HCT116 (cell line): ENCODE data around the gene CGB5. TPM values are rescaled to one million over a fixed set of nuclear protein-coding genes. Genes with fewer than 3 reads are reported as not detected.
"Not testable (repeated sequence)": the region's sequence is repeated elsewhere in the genome, so short reads cannot be mapped to it uniquely, and the experiment has no call there.

ENCODE experiments used
- ATAC-seq: fragments of 200-7000 bp; cut with Tn5 transposase; 2 replicates; pipeline ENCODE4 v1.9.1; 2020; ENCODE audit warnings: mild to moderate bottlenecking, moderate library complexity
- BruUV-seq: library from RNA; stranded (reverse); fragments of 400-500 nt; replicated peaks from 2 replicates; lab custom pipeline; 2021; lab: Mats Ljungman, UMichigan
- CTCF ChIA-PET: fragments of 300-600 bp; sonication (Branson Sonifier 250); formaldehyde crosslinking; loops from one replicate; lab custom pipeline; 2021; ENCODE audit warnings: antibody characterized with exemption; lab: Charles Lee
- POLR2A ChIA-PET: fragments of 300-600, 350-600 bp; sonication (Branson Sonifier 250); formaldehyde crosslinking; loops from one replicate; lab custom pipeline; 2021; ENCODE audit warnings: antibody characterized with exemption; lab: Charles Lee
- RAD21 ChIA-PET, 2 experiments: fragments of 300-600 bp; sonication (Branson Sonifier 250); formaldehyde crosslinking; loops; one replicate each; lab custom pipeline; 2023; ENCODE audit warnings: low total read pairs in 2 of 2; ENCODE audit not compliant: uncharacterized antibody in 2 of 2, unreplicated experiment in 2 of 2, low non-redundant PET in 1 of 2; lab: Charles Lee
- DNase-seq: peaks from one replicate; pipeline ENCODE4 v3.0.0-alpha.2; 2010; ENCODE audit warnings: low read depth, low spot score
- H2AFZ ChIP-seq: fragments of 200-600 bp; shearing (Covaris generic), sonication (generic); 2 replicates; pipeline ENCODE4 v1.6.1; 2017; ENCODE audit warnings: low read depth, mixed run types, mixed read lengths, antibody characterized with exemption, low read length; ENCODE audit not compliant: poor library complexity, severe bottlenecking
- H3K27ac ChIP-seq: 2 replicates; pipeline ENCODE4 v1.5.1; 2012; ENCODE audit warnings: low read depth, low read length
- H3K27me3 ChIP-seq: fragments of 200-600 bp; sonication (generic); 2 replicates; pipeline ENCODE4 v1.6.1; 2016; ENCODE audit warnings: mixed run types, low read length, mixed read lengths; ENCODE audit not compliant: insufficient read depth
- H3K36me3 ChIP-seq, 2 experiments: fragments of 200-500 bp in 1 of 2; fragments of 200-600 bp in 1 of 2; sonication (Bioruptor generic) in 1 of 2; sonication (generic) in 1 of 2; 2 replicates each; pipeline versions ENCODE4 v1.5.1 to v1.6.1; 2014 to 2016; ENCODE audit warnings: low read length in 2 of 2, inconsistent platforms in 1 of 2, mixed read lengths in 1 of 2, mixed run types in 1 of 2; ENCODE audit not compliant: insufficient read depth in 2 of 2, control insufficient read depth in 1 of 2
- H3K4me1 ChIP-seq, 2 experiments: fragments of 200-600 bp in 1 of 2; sonication (generic) in 1 of 2; 2 replicates each; pipeline versions ENCODE4 v1.5.1 to v1.6.1; 2012 to 2017; ENCODE audit warnings: low read length in 2 of 2, inconsistent platforms in 1 of 2, mild to moderate bottlenecking in 1 of 2, mixed read lengths in 1 of 2, mixed run types in 1 of 2, moderate library complexity in 1 of 2; ENCODE audit not compliant: insufficient read depth in 2 of 2, control insufficient read depth in 1 of 2
- H3K4me2 ChIP-seq: fragments of 200-600 bp; sonication (generic); 2 replicates; pipeline ENCODE4 v1.6.1; 2017; ENCODE audit warnings: mixed run types, low read length, mixed read lengths
- H3K4me3 ChIP-seq, 2 experiments: fragments of 200-600 bp in 1 of 2; sonication (generic) in 1 of 2; replicated peaks in 1 of 2; 2 replicates each; pipeline ENCODE4 v1.5.1; 2011 to 2016; ENCODE audit warnings: low read length in 2 of 2, control low read depth in 1 of 2, low read depth in 1 of 2, mild to moderate bottlenecking in 1 of 2, mixed read lengths in 1 of 2, mixed run types in 1 of 2
- H3K79me2 ChIP-seq: fragments of 200-600 bp; sonication (generic); 2 replicates; pipeline ENCODE4 v1.6.1; 2017; ENCODE audit warnings: mild to moderate bottlenecking, mixed run types, low read length, moderate library complexity, mixed read lengths; ENCODE audit not compliant: insufficient read depth
- H3K9ac ChIP-seq: fragments of 200-600 bp; sonication (generic); 2 replicates; pipeline ENCODE4 v1.6.1; 2016; ENCODE audit warnings: low read length, mixed read lengths
- H3K9me2 ChIP-seq: fragments of 200-600 bp; sonication (generic), shearing (Covaris generic); 2 replicates; pipeline ENCODE4 v1.6.1; 2017; ENCODE audit warnings: mixed run types, mild to moderate bottlenecking, moderate library complexity; ENCODE audit not compliant: insufficient read depth
- H3K9me3 ChIP-seq, 2 experiments: fragments of 200-500 bp in 1 of 2; fragments of 200-600 bp in 1 of 2; sonication (Bioruptor generic) in 1 of 2; sonication (generic) in 1 of 2; 2 replicates each; pipeline ENCODE4 v1.6.1; 2014 to 2017; ENCODE audit warnings: low read length in 2 of 2, mixed read lengths in 2 of 2, inconsistent platforms in 1 of 2, low read depth in 1 of 2, mild to moderate bottlenecking in 1 of 2, mixed run types in 1 of 2, moderate library complexity in 1 of 2; ENCODE audit not compliant: control insufficient read depth in 1 of 2, insufficient read depth in 1 of 2
- H4K20me1 ChIP-seq: fragments of 200-600 bp; sonication (generic), shearing (Covaris generic); 2 replicates; pipeline ENCODE4 v1.6.1; 2017; ENCODE audit warnings: mixed run types, mild to moderate bottlenecking, moderate library complexity; ENCODE audit not compliant: insufficient read depth
- POLR2AphosphoS5 ChIP-seq: IDR thresholded peaks from 2 replicates; pipeline ENCODE4 v1.6.1; 2011; ENCODE audit warnings: mild to moderate bottlenecking, low read depth, low read length, moderate library complexity
- SP1 ChIP-seq: IDR thresholded peaks from 2 replicates; pipeline ENCODE4 v1.6.1; 2012; ENCODE audit warnings: low read depth
- intact Hi-C: fragments of 100-400 bp; cut with micrococcal nuclease; formaldehyde crosslinking; loops from 2 replicates; pipeline ENCODE4 v1.10.0; 2022
- total RNA-seq: library from RNA; stranded (reverse); gene quantifications from one replicate; pipeline ENCODE4 v1.2.1, GENCODE V29; 2021; ENCODE audit not compliant: unreplicated experiment

CGB5 gene
- total RNA-seq, 1 experiment from 2014 or later, result not detected

DNA sequence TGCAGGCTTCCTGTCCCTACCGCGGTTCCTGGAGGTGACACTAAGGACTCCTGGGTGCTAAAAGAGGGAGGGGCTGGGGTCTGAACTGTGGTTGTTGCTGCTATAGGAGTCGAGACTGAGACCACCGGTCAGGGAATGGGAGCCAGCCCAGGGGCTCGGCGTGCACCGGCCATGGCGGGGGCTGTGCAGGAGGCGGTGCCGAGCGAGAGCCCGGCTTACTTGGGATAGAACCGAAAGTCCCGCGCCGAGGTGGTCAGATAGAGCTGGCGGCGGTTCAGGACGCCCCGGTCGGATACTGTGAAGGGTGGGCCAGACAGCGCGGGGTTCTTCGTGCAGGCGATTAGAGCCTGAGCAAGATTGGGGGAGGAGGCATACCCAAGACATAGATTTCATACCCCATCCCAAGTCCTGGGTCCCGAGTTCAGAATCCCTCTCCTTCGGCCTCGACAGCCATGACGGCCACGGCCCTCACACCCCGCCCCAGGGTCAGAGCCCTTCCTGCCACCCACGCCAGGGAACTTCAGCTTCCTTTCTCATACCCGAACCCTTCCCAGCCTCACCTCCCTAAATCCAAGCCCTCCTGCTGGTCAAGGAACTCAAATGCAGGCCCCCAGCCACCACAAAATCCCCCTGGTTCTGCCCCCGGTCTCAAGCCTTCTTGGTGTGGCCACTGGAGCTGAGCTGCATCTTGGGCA, 13.4 kb downstream of the CGB5 start:
- DNase-seq, H3K9me3 ChIP-seq, H3K9me2 ChIP-seq, RAD21 ChIA-PET, H3K79me2 ChIP-seq, intact Hi-C loops, H3K36me3 ChIP-seq, H3K27me3 ChIP-seq, H4K20me1 ChIP-seq, H2AFZ ChIP-seq: not testable (repeated sequence)
- Histone ChIP-seq H3K4me3 (peak overlapping the region; percentile 65 to 67), H3K4me2 (peak overlapping the region; percentile 81), H3K9ac (peak overlapping the region; percentile 73), H3K27ac (peak overlapping the region; percentile 81), H3K4me1 (peaks cover 17 to 61% of the 10 kb centered on the region in 2 experiments)
- POLR2A ChIA-PET, result interaction anchor here (1.2 to 1.7 kb wide), 3 partner anchors 14 to 64 kb away, joined by 4 read pairs; partner anchors contain the start of genes GYS1 and RUVBL2
- peak; percentile 19 for ATAC-seq
- CTCF ChIA-PET, result interaction anchor here (0.8 to 4.1 kb wide), 8 partner anchors 17 to 64 kb away, joined by 3 to 20 read pairs (median 4); partner anchors contain the start of genes CGB2, GYS1 and RUVBL2
- TSS peak; percentile 52 for BruUV-seq

DNA sequence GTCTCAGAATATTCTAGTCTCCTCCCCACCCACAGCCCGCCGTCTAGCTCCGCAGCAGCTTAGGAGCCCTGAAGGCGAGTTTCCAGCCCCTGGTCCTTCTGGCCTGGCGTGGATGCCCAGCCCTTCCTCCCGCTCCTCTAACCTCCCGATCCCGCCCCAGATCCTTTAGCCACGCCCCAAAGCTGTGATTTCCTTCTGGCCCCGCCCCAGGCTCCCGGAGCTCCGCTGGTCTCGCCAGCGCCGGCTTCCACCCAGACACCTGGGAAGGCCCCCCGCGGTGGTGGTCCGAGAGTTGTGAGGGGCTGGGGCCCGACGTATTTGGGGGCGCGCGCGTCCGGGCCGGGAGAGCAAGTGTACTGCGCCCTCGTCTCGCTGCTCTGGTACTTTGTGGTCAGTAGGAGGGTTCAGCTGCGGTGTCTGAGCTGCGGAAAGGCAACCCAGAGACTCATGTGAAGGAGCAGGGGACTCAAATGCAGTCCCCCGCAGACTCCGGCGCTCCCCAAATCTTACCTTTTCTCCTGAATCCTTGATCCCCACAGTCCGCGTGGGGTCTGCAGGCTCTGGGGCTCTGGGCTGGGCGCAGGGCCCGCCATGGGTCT, 14.1 kb downstream of the CGB5 start, which contains the start of gene CGB7:
Gene CGB7, minus strand, starts transcription at position 114 of the 599 bp plus-strand sequence. CDS start 2,374 bp downstream, outside the sequence.
- H3K27ac ChIP-seq, result peak within 1 kb of the TSS; percentile 81

More for the DNA sequence above, 14.1 kb downstream of the CGB5 start, which contains the start of gene CGB7:
- Histone ChIP-seq H2AFZ (no peak within 1 kb of the TSS), H3K4me1 (peaks cover 18 to 62% of the 10 kb centered on the region in 2 experiments), H3K27me3 (no peaks in the 10 kb centered on the region), H4K20me1 (no peaks in the 10 kb centered on the region), H3K9me2 (no peaks in the 10 kb centered on the region), H3K9ac (peak within 1 kb of the TSS; percentile 73), H3K4me3 (peak within 1 kb of the TSS; percentile 65 to 67), H3K4me2 (peak within 1 kb of the TSS; percentile 81), H3K79me2 (no peaks in the 10 kb centered on the region; the same call in 1 of the 2 replicates), H3K36me3 (no peaks in the 10 kb centered on the region), H3K9me3 (no peaks in the 10 kb centered on the region)
- POLR2A ChIA-PET, result interaction anchor here (1.2 to 1.7 kb wide), 4 partner anchors 13 to 412 kb away, joined by 3 to 4 read pairs (median 4); partner anchors contain the start of genes CA11, GYS1 and RUVBL2
- intact Hi-C loops, result no loop called here
- CTCF ChIA-PET, result interaction anchor here (0.8 to 4.1 kb wide), 7 partner anchors 16 to 65 kb away, joined by 3 to 20 read pairs (median 3); partner anchors contain the start of genes CGB2, GYS1 and RUVBL2
- no peak for DNase-seq
- no TSS peak for BruUV-seq
- ATAC-seq, result peak; percentile 72
- peak; percentile 63; the same call in 1 of the 2 replicates for TF ChIP-seq POLR2AphosphoS5
- TF ChIP-seq SP1, result no peak
- RAD21 ChIA-PET, result no interaction called here
